AG04449 (cell line): ENCODE results near the gene NR1I3.

Experiments used
- CTCF ChIA-PET: fragments of 350-600 bp; formaldehyde crosslinking; extraction: SDS; loops from one replicate; lab custom pipeline; 2021; ENCODE audit warnings: antibody characterized with exemption; lab: Yijun Ruan, JAX
- POLR2A ChIA-PET: fragments of 400-600, 350-600 bp; formaldehyde crosslinking; extraction: SDS; loops from one replicate; lab custom pipeline; 2020; ENCODE audit warnings: antibody characterized with exemption, inconsistent platforms; lab: Yijun Ruan, JAX
- DNase-seq: peaks from one replicate; pipeline ENCODE4 v3.0.0-alpha.2; 2010; ENCODE audit warnings: low read depth, low spot score
- H3K4me3 ChIP-seq: 2 replicates; pipeline ENCODE4 v1.5.1; 2011; ENCODE audit warnings: low read depth, mild to moderate bottlenecking, control low read depth, low read length
- CTCF ChIP-seq: IDR thresholded peaks from one replicate; pipeline ENCODE4 v1.5.1; 2011; ENCODE audit warnings: mild to moderate bottlenecking, moderate library complexity, low read length, control low read depth, inconsistent platforms; ENCODE audit not compliant: insufficient read depth; ENCODE audit errors: missing control alignments

The NR1I3 gene

GRCh38 chr1:161190962-161191521, 47.0 kb downstream of the NR1I3 start:
- no peak overlapping the region for H3K4me3 ChIP-seq
- TF ChIP-seq CTCF, result no peak
- CTCF ChIA-PET, result interaction anchor here (0.8 to 26.1 kb wide), 15 partner anchors 10 to 193 kb away, joined by 4 to 758 read pairs (median 14); partner anchors contain the start of genes APOA2, B4GALT3, CFAP126 and FCER1G
- no peak for DNase-seq
- POLR2A ChIA-PET, result no interaction called here

GRCh38 chr1:161189036-161189435, 49.0 kb downstream of the NR1I3 start:
- TF ChIP-seq CTCF, result no peak
- DNase-seq, result no peak
- H3K4me3 ChIP-seq, result no peak overlapping the region
- ChIA-PET CTCF (interaction anchor here (0.8 to 26.1 kb wide), 4 partner anchors 8 to 195 kb away, joined by 3 to 758 read pairs (median 51); partner anchors contain the start of genes APOA2, FCER1G and TOMM40L), POLR2A (no interaction called here)

GRCh38 chr1:161188381-161188780, 49.6 kb downstream of the NR1I3 start:
- no peak for TF ChIP-seq CTCF

GRCh38 chr1:161187311-161187710, 50.7 kb downstream of the NR1I3 start:
- ChIA-PET CTCF (interaction anchor here (1.2 to 1.7 kb wide), 2 partner anchors 22 to 195 kb away, joined by 3 to 8 read pairs; partner anchors contain the start of gene PPOX), POLR2A (no interaction called here)
- TF ChIP-seq CTCF, result no peak
- no peak overlapping the region for H3K4me3 ChIP-seq
- no peak for DNase-seq

More at GRCh38 chr1:161188381-161188780, 49.6 kb downstream of the NR1I3 start:
- no peak for DNase-seq
- H3K4me3 ChIP-seq, result no peak overlapping the region
- ChIA-PET CTCF (interaction anchor here (0.8 to 26.1 kb wide), 2 partner anchors 9 to 31 kb away, joined by 3 to 758 read pairs; partner anchors contain the start of genes APOA2, FCER1G and TOMM40L), POLR2A (interaction anchor here (0.7 kb wide), 1 partner anchor 561 kb away, joined by 3 read pairs; the partner anchor contains the start of gene DUSP12)

- POLR2A ChIA-PET, result no interaction called here
- CTCF ChIA-PET, result interaction anchor here (0.7 to 1.8 kb wide), 5 partner anchors 8 to 196 kb away, joined by 3 to 8 read pairs (median 5); partner anchors contain the start of gene PPOX
Observed at GRCh38 chr1:161185732-161186311, 52.2 kb downstream of the NR1I3 start.

More at GRCh38 chr1:161185732-161186311, 52.2 kb downstream of the NR1I3 start:
- TF ChIP-seq CTCF, result no peak
- no peak for DNase-seq
- no peak overlapping the region for H3K4me3 ChIP-seq
